Hematopoietic multipotent progenitor cell treated with erythropoietin and hydrocortisone succinate and interleukin-3 and kit ligand, for 8 days (in vitro differentiated cells): ENCODE measurements around the gene MTCH2.

ENCODE experiments used
- DNase-seq: peaks from one replicate; pipeline ENCODE4 v3.0.0-alpha.2; 2015

The MTCH2 gene

DNA sequence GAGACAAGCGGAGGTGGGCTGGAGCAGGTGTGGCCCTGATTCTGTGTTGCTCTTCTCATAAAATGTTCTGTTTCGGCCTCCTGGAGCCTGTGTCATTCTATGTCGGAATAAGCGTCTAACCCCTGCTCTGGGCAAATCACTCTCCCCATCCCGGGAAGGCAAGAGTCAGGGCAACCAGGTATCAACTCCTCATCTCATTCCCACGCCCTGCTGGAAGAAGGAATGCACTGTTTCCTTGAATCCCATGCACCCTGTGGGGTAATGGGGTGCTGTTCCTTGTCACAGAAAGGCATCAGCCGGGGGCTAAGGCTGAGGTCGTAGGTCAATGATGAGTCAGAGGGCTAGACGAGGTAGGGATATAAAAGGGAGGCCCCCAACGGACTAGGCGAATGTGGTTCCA lies 53.2 kb downstream of the MTCH2 start:
- no peak for DNase-seq

DNA sequence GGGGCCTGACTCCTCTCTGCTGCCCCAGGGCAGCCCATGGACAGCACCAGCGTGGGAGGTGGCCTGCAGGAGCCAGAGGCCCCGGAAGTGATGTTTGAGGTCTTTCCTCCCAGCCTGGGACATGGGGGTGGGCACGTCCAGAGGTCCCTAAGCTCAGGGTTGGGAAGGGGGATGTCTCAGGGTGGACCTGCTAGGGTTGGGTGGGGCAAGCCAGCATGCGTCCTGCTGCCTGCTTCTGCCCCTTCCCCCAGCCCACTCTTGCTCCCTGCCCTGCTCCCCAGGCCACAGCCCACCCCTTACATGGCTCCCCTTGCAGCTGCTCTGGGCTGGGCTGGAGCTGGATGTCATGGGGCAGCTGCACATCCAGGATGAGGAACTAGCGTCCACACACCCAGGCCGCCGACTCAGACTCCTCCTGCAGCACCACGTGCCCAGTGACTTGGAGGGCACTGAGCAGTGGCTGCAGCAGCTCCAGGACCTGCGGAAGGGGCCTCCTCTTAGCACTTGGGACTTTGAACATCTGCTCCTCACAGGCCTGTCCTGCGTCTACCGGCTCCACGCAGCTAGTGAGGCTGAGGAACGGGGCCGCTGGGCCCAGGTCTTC lies 54.5 kb downstream of the MTCH2 start:
- no peak for DNase-seq

DNA sequence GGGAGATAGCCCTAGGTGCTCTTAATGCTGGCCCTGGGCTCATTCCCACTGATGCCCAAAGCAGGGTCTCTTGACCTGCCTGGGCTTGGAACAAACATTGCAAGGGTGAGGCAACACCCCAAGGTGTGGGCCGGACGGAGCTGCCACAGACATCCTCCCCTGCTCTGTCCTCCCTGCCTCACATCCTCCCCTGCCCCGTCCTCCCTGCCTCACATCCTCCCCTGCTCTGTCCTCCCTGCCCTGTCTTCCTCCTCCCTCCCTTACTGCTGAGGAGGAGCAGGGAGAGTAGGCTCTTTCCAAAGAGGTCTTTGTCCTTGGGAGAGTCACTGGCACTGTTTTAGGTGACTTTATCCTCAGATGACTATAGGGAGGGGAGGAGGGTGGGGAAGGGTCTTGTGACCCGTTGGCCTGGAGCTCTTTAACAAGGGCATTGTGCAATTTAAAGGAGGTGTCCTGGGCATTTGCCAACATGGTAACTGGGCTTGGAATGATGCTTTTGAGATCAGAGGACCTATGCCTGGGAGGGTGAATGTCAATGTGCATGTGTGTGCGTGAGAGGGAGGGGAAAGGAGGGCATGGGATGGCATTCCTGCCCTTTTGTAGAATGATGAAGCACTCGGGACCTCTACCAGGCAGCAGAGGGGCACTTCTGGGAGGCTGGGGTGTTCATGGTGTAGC lies 55.2 kb downstream of the MTCH2 start:
- DNase-seq = no peak

DNA sequence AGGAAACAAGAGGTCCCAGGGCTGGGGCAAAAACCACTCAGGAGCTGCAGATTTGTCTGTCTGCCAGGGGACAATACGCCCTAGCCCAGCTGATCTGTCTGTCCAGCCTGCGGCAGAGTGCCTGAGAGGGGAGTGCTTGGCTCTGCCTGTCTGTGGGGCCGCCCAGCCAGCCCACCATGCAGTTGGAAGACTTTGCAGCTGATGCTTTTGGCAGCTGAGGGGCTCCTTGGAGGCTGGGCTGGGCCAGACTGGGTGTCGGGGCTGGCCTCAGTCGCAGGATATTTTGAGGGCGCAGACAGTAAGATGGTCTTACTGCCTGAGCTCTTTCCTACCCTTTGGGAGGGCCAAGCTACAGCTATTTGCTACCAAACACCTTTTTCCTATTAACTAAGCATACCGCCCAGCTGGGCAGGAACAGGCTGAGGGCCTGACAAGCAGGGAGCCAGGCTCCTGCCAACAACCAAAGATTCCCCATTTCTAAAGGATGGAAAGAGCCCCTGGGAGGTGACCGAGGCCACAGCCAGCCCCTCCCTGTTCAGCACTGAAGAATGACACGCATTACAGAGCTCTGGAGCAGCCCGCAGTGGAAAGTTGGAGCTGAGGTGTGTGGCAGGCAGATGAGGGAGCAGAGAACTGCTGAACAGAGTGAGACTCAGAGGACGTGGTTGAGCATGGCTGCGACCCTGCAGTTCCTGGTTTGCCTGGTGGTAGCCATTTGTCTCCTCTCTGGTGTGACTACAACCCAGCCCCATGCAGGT lies 56.1 kb downstream of the MTCH2 start, which contains the start of gene FAM180B:
Gene FAM180B (plus strand): TSS at position 581 of the 758 bp plus-strand sequence. CDS start 91 bp downstream, at position 672.
- no peak for DNase-seq

DNA sequence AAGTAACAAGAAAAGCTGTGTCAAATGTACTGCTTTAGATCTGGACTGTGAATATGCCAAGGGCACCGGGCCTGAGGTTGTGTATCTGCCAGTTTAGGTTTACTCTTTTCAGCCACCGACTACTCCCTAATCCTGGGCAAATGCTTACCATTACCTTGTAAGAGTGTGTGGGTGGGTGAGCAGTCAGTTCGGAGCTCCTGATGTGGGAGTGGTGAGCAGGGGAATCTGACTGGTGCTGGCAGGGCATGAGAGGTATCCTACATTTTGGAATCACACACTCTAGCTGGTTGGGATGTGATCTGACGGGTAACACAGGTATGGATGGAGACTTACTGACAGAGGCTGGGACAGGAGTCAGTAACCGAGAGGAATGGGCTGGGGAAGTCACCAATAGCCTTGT lies 58.5 kb downstream of the MTCH2 start:
- no peak for DNase-seq

DNA sequence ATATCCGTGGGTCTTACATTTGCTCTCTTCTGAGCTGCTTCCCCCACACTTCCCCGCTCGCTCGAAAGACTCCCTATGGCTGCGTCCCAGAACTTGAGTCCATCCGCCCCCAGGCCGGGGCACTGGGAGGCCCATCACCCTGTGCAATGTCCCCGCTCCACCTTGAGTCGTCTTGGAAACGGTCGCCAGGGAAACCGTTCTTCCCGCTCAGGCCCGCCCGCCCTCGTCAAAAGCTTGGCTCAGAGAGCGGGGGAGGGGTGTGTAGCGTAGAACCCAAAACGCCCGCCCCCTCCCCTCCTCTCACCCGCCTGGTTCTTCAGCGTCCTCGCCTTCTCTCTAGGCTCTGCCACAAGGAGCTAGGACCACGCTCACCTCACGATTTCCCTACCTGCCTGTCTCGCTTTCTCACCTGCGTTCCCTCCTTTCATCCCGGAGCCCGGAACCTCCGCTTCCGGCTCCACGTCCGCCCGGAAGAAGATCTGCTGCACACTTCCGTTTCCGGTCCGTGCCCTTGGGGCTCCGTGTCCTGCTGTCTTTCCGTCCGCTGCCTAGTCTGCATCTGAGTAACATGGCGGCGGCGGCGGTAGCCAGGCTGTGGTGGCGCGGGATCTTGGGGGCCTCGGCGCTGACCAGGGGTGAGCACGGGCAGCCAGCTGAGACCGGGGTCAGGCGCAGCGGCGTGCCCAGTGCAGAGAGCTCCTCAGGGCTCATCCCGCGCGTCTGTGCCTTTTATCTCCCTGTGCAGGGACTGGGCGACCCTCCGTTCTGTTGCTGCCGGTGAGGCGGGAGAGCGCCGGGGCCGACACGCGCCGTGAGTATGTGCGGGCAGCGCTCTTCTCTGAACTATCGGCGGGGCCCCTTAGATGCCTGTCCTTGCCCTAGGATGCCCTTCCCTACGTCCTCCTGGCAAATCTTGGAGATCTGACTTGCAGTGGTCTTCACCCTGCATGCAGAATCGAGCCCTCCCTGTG lies 63.5 kb downstream of the MTCH2 start, which contains the start of the genes KBTBD4 and NDUFS3:
Gene KBTBD4 (minus strand): TSS at position 447 of the 971 bp plus-strand sequence. CDS start 19 bp downstream, at position 428.
Gene NDUFS3 (plus strand): TSS at position 551 of the 971 bp plus-strand sequence. CDS start 18 bp downstream, at position 569.
- peak; percentile 93 for DNase-seq

DNA sequence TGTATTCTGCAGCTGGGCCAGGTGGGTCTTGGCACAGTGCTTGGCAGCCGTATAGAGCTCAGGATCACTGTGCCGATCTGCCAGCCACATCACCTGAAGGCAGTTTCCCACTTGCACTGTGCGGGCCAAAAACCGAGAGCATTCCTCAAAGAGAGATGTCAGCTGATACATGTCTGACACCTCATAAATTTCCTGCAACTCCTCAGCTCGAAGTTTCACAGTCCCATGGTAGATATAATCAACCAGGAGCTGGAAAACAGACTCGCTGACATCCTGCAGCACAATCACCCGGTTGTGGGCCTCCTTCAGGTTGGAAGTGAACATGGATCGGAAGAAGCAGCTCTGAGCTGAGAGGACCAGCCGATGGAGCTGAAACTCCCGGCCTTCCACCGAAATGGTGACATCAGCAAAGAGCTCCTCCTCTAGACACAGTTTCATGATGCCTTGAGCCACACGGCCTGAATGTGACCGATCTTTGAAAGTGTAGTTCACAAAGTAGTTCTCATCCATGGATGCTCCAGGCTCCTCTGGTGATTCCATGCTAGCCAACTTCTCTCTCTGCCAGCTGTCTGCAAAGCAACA lies 64.8 kb downstream of the MTCH2 start:
- DNase-seq = no peak

DNA sequence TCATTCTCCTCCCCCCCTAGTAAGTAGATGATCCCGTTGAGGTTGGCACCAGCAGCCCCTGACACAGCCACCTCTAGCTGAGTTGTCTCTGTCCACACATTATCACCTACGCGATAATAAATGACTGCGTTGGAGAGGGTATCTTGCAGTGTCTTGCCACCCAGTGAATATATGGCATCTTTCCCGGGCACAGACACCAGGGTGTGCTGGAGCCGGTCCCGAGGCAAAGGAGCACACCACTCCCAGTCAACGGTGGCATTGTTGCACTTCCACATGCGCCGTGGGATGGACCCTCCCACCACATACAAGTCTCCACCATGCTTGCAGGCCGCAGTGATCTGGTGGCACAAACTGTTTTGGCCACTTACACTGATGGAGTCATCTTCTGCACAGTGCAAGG lies 69.0 kb downstream of the MTCH2 start:
- no peak for DNase-seq

DNA sequence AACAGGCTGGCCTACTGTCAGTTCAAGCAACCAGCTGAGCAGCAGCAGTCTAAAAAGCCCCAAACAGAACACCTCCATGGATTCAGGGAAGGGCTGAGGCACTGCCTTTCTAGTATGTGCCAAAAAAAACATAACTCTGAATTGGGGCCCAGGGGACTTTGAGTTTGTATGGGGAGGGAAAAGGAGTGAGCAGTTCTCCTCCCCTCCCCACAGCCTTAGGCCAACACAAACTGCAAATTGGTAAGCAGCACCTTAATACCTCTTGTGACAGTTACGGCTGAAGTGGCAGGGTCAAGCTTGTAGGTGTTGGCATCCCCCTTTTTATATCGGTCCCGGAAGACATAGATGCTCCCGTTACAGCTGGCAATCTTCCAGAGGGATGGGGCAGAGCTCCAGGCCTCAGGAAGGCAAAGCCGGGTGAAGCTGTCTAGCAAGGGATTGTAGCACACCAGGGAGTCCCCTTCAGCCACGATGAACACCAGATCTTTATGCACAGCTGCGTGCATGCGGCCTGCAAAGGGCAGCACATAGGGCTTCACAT lies 69.6 kb downstream of the MTCH2 start:
- DNase-seq = no peak

DNA sequence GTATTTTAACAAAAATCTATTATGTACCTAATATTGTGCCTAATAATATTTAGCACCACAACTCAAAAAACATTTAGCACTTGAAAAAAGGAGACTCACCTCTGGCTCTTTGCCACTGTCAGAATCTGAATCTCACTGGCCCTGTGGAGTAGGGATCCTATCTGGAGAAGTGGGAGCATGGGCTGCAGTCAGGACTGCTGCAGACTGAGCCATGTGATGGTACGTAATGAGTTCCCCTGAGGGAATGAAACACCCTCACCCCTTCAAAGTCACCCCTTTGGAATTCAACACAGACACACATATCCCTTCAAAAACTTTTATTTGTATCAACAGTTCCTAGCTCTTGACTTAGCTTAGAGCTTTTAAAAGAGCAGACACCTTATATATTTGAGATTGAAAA lies 70.5 kb downstream of the MTCH2 start:
- no peak for DNase-seq

DNA sequence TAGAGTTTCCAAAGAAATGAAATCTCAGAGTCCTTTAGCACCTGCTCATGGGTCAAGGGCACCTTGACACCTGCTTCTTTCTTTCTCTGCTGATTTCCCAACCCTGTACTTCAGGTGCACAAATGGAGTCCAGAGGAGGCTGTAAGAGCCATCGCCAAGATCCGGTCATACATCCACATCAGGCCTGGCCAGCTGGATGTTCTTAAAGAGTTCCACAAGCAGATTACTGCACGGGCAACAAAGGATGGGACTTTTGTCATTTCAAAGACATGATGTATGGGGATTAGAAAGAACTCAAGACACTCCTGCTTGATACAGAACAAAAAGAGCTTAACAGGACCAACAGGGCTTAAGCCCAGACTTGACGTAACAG lies 71.0 kb downstream of the MTCH2 start:
- no peak for DNase-seq

DNA sequence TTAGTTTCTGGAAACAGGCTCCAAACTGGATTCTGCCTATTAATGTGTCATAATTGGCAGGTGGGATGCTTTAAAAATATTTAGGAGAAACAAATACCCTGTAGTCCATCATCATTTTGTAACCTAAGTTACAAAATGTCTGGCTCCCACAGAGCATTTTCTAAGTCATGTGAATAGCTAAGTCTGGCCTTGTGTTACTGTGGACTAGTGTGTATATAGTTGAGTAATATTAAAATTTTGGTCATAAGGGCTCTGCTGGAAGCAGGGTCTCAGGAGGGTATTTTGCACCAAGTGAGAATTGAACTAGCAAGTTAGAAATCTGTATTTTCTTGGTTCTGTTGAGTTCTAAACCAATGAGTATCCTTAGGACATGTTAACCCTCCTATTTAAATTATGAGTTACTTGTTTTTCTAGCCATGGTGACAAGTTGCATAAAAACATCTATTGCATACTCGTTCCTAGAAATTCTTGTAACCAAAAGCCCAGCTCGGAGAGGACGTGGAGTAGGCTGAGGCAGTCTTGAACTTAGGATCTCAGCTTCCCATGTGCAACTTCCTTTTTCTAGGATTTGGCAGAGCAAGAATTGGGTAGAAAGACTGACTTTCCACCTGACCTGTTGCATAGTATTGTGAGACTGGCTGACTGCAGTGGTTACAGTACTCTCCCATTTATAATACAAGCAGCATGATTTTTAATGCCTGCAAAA lies 71.6 kb downstream of the MTCH2 start:
- DNase-seq = no peak

DNA sequence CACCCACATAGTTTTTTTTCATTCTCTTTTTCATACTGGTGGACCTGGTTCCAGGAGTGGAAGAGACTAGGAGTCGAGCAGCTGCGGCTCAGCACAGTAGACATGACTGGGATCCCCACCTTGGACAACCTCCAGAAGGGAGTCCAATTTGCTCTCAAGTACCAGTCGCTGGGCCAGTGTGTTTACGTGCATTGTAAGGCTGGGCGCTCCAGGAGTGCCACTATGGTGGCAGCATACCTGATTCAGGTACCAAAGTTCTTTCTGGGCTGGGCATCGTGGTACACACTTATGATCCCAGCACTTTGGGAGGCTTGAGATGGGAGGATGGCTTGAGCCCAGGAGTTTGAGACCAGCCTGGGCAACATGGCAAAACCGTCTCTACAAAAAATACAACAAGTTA lies 72.7 kb downstream of the MTCH2 start:
- no peak for DNase-seq
